HEK293T (cell line): ENCODE data around the gene ZBTB32.

Experiments
- CTCF ChIA-PET: fragments of 350-600 bp; formaldehyde crosslinking; extraction: SDS; loops from one replicate; lab custom pipeline; 2021; ENCODE audit warnings: antibody characterized with exemption, inconsistent platforms; lab: Yijun Ruan, JAX
- POLR2A ChIA-PET: fragments of 350-600 bp; formaldehyde crosslinking; extraction: SDS; loops from one replicate; lab custom pipeline; 2020; ENCODE audit warnings: antibody characterized with exemption, inconsistent platforms; lab: Yijun Ruan, JAX
- DNase-seq: peaks from one replicate; pipeline ENCODE4 v3.0.0; 2012; ENCODE audit warnings: mixed read lengths; ENCODE audit errors: extremely low spot score
- ARNT ChIP-seq: fragments of 450-650 bp; IDR thresholded peaks from 2 replicates; pipeline ENCODE4 v1.6.1; 2017; ENCODE audit warnings: mild to moderate bottlenecking
- BHLHE40 ChIP-seq: fragments of 450-650 bp; IDR thresholded peaks from 2 replicates; pipeline ENCODE4 v1.6.1; 2016; ENCODE audit warnings: mild to moderate bottlenecking, moderate library complexity, borderline replicate concordance
- CTBP1 ChIP-seq: fragments of 450-650 bp; IDR thresholded peaks from 2 replicates; pipeline ENCODE4 v1.6.1; 2016; ENCODE audit warnings: borderline replicate concordance
- ELF4 ChIP-seq: fragments of 450-650 bp; IDR thresholded peaks from 2 replicates; pipeline ENCODE4 v1.6.1; 2017; ENCODE audit warnings: antibody characterized with exemption
- FOXA1 ChIP-seq: fragments of 450-650 bp; IDR thresholded peaks from 2 replicates; pipeline ENCODE4 v1.6.1; 2016; ENCODE audit warnings: mild to moderate bottlenecking
- FOXK2 ChIP-seq: fragments of 450-650 bp; IDR thresholded peaks from 2 replicates; pipeline ENCODE4 v1.6.1; 2016; ENCODE audit warnings: mild to moderate bottlenecking
- FOXM1 ChIP-seq: fragments of 450-650 bp; IDR thresholded peaks from 2 replicates; pipeline ENCODE4 v1.6.1; 2017; ENCODE audit warnings: mild to moderate bottlenecking, borderline replicate concordance
- HDGF ChIP-seq: fragments of 450-650 bp; IDR thresholded peaks from 2 replicates; pipeline ENCODE4 v1.6.1; 2017; ENCODE audit warnings: antibody characterized with exemption, borderline replicate concordance
- L3MBTL2 ChIP-seq: fragments of 450-650 bp; conservative IDR thresholded peaks from 2 replicates; pipeline ENCODE4 v1.6.1; 2016; ENCODE audit warnings: mild to moderate bottlenecking
- LEF1 ChIP-seq: fragments of 450-650 bp; IDR thresholded peaks from 2 replicates; pipeline ENCODE4 v1.6.1; 2017; ENCODE audit warnings: mild to moderate bottlenecking, borderline replicate concordance
- NFRKB ChIP-seq: fragments of 450-650 bp; IDR thresholded peaks from 2 replicates; pipeline ENCODE4 v1.6.1; 2016; ENCODE audit warnings: mild to moderate bottlenecking, moderate library complexity
- PKNOX1 ChIP-seq: fragments of 450-650 bp; IDR thresholded peaks from 2 replicates; pipeline ENCODE4 v1.6.1; 2016
- SP1 ChIP-seq: fragments of 450-650 bp; IDR thresholded peaks from 2 replicates; pipeline ENCODE4 v1.6.1; 2017
- SUZ12 ChIP-seq: fragments of 450-650 bp; IDR thresholded peaks from 2 replicates; pipeline ENCODE4 v1.6.1; 2016; ENCODE audit warnings: mild to moderate bottlenecking
- TARDBP ChIP-seq: fragments of 450-650 bp; IDR thresholded peaks from 2 replicates; pipeline ENCODE4 v1.6.1; 2016
- ZNF384 ChIP-seq: fragments of 450-650 bp; IDR thresholded peaks from 2 replicates; pipeline ENCODE4 v1.6.1; 2016

Gene ZBTB32

GRCh38 chr19:35734273-35734672 is 29.9 kb downstream of the ZBTB32 start:
- no peak for DNase-seq
- TF ChIP-seq SP1, result no peak
- no peak for TF ChIP-seq L3MBTL2
- no peak for TF ChIP-seq PKNOX1
- TF ChIP-seq LEF1, result no peak
- no peak for TF ChIP-seq BHLHE40
- no peak for TF ChIP-seq FOXA1
- TF ChIP-seq TARDBP, result no peak
- no peak for TF ChIP-seq FOXM1
- no peak for TF ChIP-seq NFRKB
- TF ChIP-seq FOXK2, result no peak
- TF ChIP-seq HDGF, result no peak
- no peak for TF ChIP-seq ARNT
- no peak for TF ChIP-seq CTBP1
- no peak for TF ChIP-seq ZNF384
- TF ChIP-seq ELF4, result no peak
- no peak for TF ChIP-seq SUZ12
- ChIA-PET POLR2A (interaction anchor here (1.7 kb wide), 1 partner anchor 14 kb away, joined by 5 read pairs; the partner anchor contains the start of gene LIN37), CTCF (no interaction called here)

GRCh38 chr19:35734889-35735288 is 30.5 kb downstream of the ZBTB32 start:
- TF ChIP-seq ELF4, result no peak
- no peak for TF ChIP-seq FOXA1
- no peak for TF ChIP-seq FOXK2
- no peak for TF ChIP-seq BHLHE40
- TF ChIP-seq CTBP1, result no peak
- CTCF ChIA-PET, result no interaction called here
- no peak for DNase-seq
- POLR2A ChIA-PET, result interaction anchor here (1.7 kb wide), 1 partner anchor 13 kb away, joined by 5 read pairs; the partner anchor contains the start of gene LIN37

- TF ChIP-seq BHLHE40 (no peak), L3MBTL2 (no peak), SP1 (no peak), PKNOX1 (no peak), ARNT (no peak), FOXK2 (no peak), HDGF (no peak), ZNF384 (no peak), NFRKB (no peak), SUZ12 (no peak), FOXM1 (no peak), LEF1 (no peak), TARDBP (no peak), CTBP1 (no peak), ELF4 (no peak), FOXA1 (no peak)
- DNase-seq, result no peak
- ChIA-PET CTCF (interaction anchor here (0.6 to 0.8 kb wide), 2 partner anchors 82 to 593 kb away, joined by 3 to 6 read pairs; no protein-coding TSS in a partner anchor), POLR2A (interaction anchor here (1.9 kb wide), 1 partner anchor 11 kb away, joined by 10 read pairs; the partner anchor contains the start of gene LIN37)
These were observed 32.8 kb downstream of the ZBTB32 start for GRCh38 chr19:35736913-35737886.

- DNase-seq, result no peak
- ChIA-PET POLR2A (interaction anchor here (1.9 kb wide), 1 partner anchor 10 kb away, joined by 10 read pairs; the partner anchor contains the start of gene LIN37), CTCF (no interaction called here)
- TF ChIP-seq FOXA1, result no peak
These were observed 33.9 kb downstream of the ZBTB32 start for GRCh38 chr19:35738021-35738886.

GRCh38 chr19:35738887-35739229 is 34.5 kb downstream of the ZBTB32 start:
- no peak for DNase-seq
- POLR2A ChIA-PET, result no interaction called here
- no peak for TF ChIP-seq L3MBTL2
- TF ChIP-seq ARNT, result no peak
- CTCF ChIA-PET, result no interaction called here

GRCh38 chr19:35739275-35740107 is 35.1 kb downstream of the ZBTB32 start:
- no peak for DNase-seq
- POLR2A ChIA-PET, result interaction anchor here (1.2 to 1.3 kb wide), 2 partner anchors 18 to 140 kb away, joined by 4 to 10 read pairs; no protein-coding TSS in a partner anchor
- CTCF ChIA-PET, result no interaction called here
- TF ChIP-seq TARDBP (no peak), PKNOX1 (no peak), ARNT (no peak), FOXK2 (no peak), FOXA1 (no peak), CTBP1 (no peak)
